GM19468 (cell line): ENCODE data around the gene TP53AIP1.

Source experiments
- ATAC-seq: cut with Tn5 transposase; IDR thresholded peaks from one replicate; pipeline ENCODE4 v1.9.1; 2021; ENCODE audit warnings: mild to moderate bottlenecking, moderate library complexity, moderate number of reproducible peaks; ENCODE audit not compliant: unreplicated experiment; ENCODE audit errors: extremely low read depth

The TP53AIP1 gene

GRCh38 chr11:128946648-128947047, 4.0 kb upstream of the TP53AIP1 start:
- no peak for ATAC-seq

GRCh38 chr11:128943428-128943976, 831 bp upstream of the TP53AIP1 start:
- ATAC-seq, result no peak

- ATAC-seq, result no peak
Observed at GRCh38 chr11:128942272-128942612, 429 bp downstream of the TP53AIP1 start.

- ATAC-seq, result no peak
Observed at GRCh38 chr11:128941573-128942271, 949 bp downstream of the TP53AIP1 start.

GRCh38 chr11:128941110-128941509, 1.6 kb downstream of the TP53AIP1 start:
- no peak for ATAC-seq

GRCh38 chr11:128940603-128941002, 2.1 kb downstream of the TP53AIP1 start:
- ATAC-seq, result no peak

- ATAC-seq, result no peak
Observed at GRCh38 chr11:128940156-128940555, 2.5 kb downstream of the TP53AIP1 start.

GRCh38 chr11:128939591-128939990, 3.1 kb downstream of the TP53AIP1 start:
- no peak for ATAC-seq

GRCh38 chr11:128938156-128938885, 4.3 kb downstream of the TP53AIP1 start:
- ATAC-seq, result no peak

- no peak for ATAC-seq
Observed at GRCh38 chr11:128937480-128937879, 5.2 kb downstream of the TP53AIP1 start.

GRCh38 chr11:128936606-128937251, 5.9 kb downstream of the TP53AIP1 start:
- ATAC-seq, result no peak

GRCh38 chr11:128934926-128935325, 7.7 kb downstream of the TP53AIP1 start:
- no peak for ATAC-seq

GRCh38 chr11:128934351-128934750, 8.3 kb downstream of the TP53AIP1 start:
- ATAC-seq, result no peak

GRCh38 chr11:128933481-128934178, 9.0 kb downstream of the TP53AIP1 start:
- no peak for ATAC-seq

GRCh38 chr11:128931668-128932067, 11.0 kb downstream of the TP53AIP1 start:
- ATAC-seq, result no peak

- no peak for ATAC-seq
Observed at GRCh38 chr11:128931066-128931465, 11.6 kb downstream of the TP53AIP1 start.

GRCh38 chr11:128929991-128930390, 12.7 kb downstream of the TP53AIP1 start:
- no peak for ATAC-seq

GRCh38 chr11:128929468-128929867, 13.2 kb downstream of the TP53AIP1 start:
- no peak for ATAC-seq

GRCh38 chr11:128928400-128928799, 14.3 kb downstream of the TP53AIP1 start:
- ATAC-seq, result peak; percentile 100

- ATAC-seq, result no peak
Observed at GRCh38 chr11:128927683-128928336, 14.9 kb downstream of the TP53AIP1 start.
